GM21737 (cell line): ENCODE data around the gene ANXA1.
"Not testable (repeated sequence)": the region's sequence is repeated elsewhere in the genome, so short reads cannot be mapped to it uniquely, and the experiment has no call there.

Source experiments
- ATAC-seq: cut with Tn5 transposase; IDR thresholded peaks from one replicate; pipeline ENCODE4 v1.9.1; 2021; ENCODE audit warnings: mild to moderate bottlenecking, moderate library complexity; ENCODE audit not compliant: unreplicated experiment

ANXA1 gene

DNA sequence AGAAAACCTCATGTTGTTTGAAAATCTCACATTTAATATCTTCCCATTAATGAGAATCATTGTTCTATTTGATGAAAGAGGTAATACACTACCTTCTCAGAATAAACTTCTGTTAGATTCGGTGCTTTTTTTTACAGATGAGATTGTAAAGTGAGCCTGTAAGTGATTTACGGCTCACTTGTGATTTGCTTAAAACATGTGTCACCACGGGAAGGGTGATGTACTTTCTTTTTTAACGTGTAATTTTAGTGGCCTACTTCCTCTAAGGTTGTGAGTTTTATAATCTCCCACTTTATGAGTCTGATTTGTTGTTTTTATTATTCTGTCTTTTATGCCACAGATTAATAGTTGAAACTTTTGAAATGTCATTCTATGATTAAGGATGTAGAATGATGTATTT, 15.9 kb downstream of the ANXA1 start:
- ATAC-seq: no peak

DNA sequence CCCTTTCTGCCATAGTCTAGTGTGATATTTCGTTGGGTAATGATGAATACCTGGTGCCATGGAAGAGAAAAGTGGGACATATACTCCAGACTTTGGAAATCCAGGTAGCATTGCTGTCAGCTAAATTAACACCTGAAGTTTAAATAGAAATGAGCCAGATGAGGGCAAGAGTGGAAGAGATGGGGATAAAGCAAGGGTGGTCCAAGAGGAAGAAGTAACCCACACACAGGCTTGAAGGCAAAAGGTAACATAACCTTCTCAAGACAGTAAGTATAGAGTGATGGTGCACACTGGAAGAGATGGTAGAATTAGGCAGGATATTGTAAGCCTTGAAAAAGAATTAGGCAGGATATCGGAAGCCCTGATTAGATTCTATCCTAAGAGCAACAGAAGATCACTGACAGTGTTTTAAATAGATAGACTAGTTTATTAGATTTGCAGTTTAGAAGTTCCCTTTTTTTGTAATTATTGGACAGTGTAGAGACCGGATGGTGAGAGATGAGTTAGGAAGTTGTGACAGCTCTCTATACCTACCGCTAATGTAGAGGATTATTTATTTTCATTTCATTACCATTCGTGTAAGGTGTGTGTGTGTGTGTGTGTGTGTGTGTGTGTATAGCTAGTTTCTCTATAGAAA, 16.8 kb downstream of the ANXA1 start:
- ATAC-seq: no peak

DNA sequence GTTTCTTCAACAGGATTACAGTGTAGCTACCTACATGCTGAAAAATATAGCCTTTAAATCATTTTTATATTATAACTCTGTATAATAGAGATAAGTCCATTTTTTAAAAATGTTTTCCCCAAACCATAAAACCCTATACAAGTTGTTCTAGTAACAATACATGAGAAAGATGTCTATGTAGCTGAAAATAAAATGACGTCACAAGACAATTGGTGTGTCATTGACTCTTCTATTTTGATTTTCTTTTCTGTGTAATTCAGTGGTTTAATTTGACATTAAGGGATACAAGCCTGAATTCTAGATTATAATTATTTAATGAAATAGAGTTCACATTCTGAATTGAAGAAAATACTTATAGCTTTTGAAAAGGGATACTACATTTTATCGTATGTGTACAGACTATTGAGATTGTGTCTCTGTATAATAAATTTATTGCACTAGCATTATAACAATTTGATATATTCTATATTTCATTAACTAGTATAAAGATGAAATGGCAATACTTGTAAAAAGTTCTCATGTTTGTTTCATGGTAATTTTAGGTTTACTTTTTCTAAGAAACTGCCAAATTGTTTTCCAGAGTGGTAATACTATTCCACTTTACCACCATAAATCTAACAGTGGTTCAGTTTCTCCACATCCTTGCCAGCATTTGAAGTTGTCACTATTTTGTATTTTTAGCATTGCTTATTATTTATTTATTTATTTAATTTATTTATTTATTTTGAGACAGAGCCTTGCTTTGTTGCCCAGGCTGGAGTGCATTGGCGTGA, 18.7 kb downstream of the ANXA1 start:
- ATAC-seq: no peak

DNA sequence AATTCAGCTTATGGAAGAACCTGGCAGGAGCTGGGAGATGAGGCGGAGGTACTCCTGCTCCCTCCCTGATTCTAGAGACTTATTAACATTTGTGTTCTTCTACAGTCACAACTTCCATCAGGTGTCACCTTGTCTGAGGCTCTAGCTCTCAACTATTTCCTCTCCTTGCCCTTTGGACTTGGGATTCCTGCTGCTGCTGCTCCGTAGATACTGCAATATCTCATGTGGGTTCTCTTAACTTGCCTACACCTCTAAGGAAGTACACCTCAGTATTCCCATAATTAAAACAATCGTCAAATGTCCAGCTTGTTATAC, 21.2 kb downstream of the ANXA1 start:
- no peak for ATAC-seq

DNA sequence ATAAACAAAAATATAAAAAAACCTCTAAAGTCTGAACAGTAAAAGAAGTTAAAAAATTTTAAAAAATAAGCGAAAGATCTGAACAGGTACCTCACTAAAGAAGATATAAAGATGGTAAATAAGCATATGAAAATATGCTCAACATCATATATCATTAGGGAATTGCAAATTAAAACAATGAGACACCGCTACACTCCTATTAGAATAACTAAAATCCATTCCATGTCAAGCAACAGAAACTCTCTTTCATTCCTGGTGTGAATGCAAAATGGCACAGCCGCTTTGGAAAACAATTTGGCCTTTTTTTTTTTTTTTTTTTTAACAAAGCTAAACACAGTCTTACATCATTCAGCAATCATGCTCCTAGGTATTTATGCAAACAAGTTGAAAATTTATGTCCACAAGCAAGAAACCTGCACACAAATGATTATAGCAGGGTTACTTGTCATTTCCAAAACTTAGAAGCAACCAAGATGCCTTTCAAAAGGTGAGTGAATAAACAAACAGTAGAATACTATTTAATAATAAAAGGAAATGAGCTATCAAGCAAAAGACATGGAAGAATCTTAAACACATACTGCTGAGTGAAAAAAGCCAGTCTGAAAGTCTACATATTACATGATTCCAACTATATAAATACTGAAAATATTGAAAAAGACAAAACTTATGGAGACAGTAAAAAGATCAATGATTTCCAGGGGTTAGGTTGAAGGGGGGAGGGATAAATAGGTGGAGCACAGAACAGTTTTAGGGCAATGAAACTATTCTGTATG, 22.1 kb downstream of the ANXA1 start:
- no peak for ATAC-seq

DNA sequence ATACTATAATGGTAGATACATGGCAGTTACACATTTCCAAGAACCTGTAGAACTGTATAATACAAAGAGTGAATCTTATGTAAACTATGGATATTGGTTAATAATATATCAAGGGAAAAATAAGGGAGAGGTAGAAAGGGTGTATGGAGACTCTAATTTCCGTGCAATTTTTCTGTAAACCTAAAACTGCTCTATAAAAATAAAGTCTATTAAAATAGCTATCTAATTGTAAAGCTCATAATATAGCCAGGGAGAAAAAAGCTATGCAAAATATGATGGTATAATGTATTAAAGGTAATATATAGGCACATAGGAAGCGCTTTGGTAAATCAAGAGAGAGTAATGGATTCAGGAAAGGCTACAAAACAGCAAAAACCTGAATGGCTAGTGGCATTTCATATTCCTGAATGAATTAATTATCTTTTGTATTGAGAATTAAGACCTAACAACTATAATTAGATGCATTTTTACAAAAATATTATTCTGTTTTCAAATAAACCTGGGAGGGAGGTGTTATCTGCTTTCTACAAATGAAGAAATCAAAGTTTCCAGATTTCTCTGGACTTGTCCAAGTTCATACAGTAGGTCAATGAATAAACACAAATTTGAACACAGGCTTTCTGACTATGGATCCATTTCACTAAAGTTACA, 22.8 kb downstream of the ANXA1 start:
- no peak for ATAC-seq

DNA sequence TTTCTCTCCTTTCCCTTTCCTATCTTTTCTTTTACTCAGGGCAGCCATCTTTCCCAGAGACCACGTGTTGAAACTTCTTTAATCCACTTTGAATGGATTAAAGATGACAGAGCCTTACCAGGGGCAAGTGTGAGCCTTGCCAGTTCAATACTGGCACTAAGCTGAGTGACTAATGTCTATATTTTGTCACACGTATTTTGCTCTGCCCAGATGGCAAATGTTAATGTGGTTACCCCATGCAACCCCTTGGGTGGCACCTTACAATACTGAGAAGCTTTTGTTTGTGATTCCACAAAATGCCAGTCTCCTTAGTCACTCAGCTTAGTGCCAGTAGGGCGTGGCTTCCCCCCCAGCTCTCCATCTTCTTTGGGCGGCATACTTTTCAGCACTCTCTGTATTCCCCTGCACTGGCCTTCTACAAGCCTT, 24.8 kb downstream of the ANXA1 start:
- ATAC-seq: no peak

DNA sequence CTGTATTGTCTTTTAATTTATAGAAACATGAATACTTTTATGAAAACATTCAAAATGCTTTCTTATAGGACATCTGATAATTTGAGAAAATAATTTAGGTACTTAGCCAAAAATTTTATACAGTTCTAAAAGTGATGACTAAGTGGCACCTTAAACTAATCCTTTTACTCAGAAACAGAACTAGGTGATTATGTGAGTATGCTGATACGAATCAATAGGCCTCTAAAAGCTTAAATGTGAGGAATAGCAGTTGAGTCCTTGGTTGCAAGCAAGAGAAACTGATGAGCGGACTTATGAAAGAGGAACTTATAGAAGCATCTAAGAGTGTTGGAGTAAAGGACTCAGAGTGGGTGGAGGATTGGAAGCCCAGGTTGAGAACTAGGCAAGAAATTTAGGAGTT, 26.4 kb downstream of the ANXA1 start:
- no peak for ATAC-seq

DNA sequence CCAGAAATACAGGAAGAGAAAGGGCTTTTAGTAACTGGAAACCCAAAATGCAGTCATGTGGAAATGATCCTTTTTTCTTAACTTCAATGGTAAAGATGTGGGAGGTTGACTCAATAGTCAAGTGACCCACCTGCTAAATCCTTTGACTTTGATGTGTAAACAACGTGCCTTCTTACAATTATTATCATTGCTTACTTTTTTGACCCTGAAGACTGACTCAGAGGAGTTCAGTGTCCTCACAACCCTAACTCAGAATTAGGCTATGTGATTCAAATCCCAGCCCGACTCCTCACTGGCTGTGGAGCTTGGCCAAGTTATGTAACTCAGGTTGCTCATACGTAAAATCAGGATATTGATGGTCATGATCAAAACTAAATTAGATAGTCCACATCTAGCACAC, 27.9 kb downstream of the ANXA1 start:
- no peak for ATAC-seq

DNA sequence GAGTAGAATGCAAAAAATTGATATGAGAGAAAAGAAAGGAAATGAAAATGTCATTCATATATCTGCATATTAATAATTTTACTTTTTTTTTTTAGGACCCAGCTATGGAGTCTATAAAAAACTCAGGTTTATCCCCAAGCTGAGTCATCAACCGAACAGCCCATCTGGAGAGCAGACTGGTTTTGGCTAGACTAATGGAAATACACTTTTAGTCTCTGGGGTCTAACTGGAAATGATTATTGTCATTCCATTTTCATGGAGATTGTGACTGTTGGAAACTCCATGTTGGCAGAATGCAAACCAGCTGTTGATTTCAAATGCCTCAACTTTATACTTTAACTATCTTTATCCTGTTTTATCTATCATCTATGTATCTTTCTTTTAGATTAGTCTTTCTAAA, 28.7 kb downstream of the ANXA1 start:
- no peak for ATAC-seq

DNA sequence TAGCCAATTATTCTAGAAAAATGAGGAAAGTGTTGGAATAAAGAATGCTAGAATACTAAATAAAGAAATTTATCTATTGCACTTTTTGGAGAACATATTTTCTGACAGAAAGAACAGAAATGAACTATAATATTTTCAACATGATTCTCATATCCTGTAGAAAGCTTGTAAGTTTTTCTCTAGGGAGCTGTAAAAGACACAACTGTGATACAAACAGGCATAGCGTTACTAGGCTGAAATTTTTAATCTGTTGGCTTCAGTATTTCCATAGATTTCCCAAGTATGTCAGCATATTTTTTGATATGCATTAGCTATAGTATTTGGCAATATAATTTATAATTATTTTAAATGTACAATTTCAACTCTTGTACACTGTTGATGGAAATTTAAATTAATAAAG, 31.3 kb downstream of the ANXA1 start:
- ATAC-seq: no peak

DNA sequence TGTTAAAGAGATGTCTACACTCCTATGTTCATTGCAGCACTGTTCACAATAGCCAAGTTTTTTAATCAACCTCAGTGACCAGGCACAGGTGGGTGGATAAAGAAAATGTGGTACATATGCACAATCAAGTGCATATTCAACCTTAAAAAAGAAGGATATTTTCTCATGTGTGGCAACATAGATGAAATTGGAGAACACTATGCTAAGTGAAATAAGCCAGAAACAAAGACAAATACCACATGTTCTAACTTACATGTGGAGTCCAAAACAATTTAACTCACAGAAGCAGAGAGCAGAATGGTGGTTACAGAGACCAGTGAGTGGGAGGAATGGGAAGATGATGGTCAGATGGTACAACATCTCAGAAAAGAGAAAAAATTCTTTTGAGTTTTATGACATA, 31.8 kb downstream of the ANXA1 start:
- ATAC-seq: no peak

DNA sequence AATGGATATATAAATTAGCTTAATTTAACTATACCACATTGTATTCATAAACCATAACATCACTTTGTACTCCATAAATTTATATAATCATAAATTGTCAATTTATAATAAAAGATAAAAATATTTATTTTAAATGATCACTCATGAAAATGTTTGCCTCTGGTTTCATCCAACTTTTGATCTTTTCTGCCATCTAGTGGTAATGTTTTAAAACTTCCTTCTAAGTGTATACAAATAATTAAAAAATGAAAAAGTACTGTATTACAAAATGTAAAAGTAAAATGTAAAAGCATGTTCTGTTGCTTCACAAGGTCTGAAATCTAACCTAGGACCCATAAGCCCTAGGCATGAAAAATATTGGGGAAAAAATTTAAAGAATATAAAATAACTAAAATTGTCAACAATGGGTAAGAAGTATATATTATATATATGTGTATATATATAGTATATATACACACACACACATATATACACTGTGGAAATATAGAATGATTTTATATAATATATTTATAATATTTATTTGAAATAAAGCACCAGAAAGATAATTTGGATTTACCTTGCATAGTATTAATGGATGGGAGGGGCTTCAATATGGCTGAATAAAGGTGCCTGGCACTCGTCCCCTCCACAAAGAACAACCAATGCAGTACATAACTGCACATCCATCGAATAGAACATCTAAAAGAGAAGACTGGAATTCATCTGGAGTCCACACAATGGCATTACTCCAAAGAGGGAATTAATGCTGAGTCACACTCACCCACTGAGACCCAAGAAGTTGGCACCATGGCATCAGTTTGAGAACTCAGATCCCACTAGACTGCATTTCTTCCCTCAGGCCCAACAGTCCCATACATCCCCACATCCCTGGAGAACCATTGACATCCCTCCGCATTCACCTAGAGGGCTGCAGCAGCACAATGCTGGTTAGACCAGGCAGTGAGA, 32.5 kb downstream of the ANXA1 start:
- ATAC-seq: no peak

DNA sequence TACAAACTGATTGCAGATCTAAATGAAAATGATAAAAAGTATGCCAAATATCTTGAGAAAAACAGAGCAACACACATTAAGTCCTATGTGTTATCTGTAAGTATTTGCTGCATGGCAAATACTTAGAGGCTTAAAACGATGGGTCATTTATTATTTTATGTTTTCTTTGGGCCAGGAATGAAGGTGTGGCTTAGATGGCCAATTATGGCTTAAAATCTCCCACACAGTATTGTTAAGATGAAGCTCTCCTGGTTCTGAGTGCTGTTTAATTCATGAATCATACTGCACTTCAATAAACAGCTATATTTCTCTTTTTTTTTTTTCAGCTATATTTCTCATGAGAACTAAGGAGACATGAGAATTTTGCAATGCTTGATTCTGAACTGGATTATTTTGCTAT, 39.4 kb downstream of the ANXA1 start:
- not testable (repeated sequence) for ATAC-seq

DNA sequence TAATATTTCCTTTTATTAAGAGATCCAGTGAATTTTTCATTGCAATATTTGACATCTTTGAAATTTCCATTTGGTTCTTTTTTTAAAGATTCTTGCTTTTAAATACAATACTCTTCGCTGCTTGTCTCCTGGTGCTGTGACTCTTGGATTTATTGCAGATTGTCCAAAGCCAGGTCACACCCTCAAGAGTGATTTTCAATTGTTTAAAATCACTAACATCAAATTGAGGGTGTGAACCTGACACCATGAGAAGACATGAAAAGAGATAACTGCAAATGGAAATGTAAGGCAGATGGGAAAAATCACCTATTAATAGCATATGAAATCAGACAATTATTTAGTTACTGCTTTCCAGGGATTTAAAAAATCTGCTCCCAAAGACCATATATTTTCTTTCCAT, 42.6 kb downstream of the ANXA1 start:
- no peak for ATAC-seq

DNA sequence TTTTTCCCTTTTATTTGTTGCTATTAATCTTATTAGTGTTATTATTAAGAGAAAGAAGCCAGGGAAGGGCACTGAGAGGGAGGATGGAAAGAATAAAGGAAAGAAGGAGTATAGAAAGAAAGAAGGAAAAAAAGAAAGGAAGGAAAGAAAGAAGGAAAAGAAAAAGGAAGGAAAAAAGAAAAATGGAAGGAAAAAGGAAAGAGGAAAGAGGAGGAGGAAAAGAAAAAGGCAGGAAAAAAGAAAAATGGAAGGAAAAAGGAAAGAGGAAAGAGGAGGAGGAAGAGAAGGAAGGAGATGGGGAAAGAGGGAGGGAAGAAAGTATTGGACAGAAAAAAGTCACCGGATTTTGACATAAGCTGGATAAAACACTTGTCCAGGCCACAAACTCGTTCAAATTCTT, 47.8 kb downstream of the ANXA1 start:
- no peak for ATAC-seq

DNA sequence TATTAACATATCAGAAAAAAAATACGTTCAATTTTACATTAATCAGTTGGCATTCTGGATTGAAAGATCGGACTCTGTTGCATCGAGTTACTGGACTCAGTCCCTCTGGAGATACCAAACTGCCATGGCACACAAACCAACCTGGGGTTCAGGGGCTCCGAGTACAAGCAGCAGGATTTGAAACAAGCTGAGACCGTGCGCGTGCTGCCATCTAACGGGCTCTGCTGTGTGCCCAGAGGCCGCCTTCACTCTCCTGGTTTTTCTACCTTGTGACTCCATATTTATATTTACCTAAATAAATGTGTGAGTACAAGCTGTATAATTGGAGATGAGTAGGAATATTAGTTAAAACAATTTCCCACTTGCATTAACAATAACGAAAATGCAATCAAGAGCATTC, 48.2 kb downstream of the ANXA1 start:
- no peak for ATAC-seq

DNA sequence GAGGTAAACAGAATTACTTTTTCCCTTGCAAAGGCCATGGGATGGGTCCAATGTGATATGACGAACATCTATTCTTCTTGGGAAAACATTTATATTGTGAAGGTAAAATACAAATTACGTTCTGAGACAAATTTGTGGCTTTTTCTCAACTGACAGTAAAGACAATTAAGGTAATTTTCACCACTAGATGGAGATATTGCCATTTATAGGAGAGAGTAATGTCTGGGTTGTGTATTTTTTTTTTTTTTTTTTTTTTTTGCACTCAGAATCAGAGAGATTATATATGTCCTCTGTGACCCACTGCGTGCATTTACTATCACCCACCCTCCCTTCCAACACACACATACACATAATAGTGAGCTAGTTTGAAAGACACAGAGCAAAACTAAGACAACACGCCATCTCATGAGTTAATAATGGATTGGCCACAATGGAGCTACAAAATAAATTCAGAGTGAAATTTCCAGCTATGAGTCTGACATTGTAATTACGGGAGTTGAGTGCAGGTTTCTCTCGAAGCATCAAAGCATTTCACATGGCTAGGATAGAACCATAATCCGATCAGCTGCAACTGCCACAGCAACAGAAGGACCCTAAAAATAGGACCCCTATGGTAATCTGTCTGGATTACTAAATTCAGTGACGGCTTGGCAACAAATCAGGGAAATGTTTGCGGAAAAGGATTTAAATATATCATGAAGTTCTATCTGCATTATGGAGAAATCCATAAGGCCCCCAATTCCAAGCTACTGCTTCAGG, 49.2 kb downstream of the ANXA1 start:
- no peak for ATAC-seq

DNA sequence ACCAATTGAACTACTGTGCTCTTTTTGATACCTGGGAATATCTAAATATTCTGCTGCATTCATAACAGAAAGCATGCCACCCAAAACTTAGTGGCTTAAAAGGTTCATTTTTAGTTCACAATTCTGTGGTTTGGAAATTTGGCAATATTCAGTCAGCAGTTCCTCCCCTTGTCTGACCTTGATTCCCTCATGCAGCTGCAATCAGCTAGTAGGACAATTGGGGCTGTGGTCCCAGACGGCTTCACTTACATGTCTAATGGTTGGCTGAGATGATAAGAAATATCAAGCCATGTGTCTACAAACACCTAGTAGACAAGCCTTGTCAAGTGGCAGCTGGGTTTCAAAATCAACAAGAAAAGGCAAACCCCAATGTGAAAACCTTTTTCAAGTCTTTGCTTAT, 51.3 kb downstream of the ANXA1 start:
- ATAC-seq: no peak

DNA sequence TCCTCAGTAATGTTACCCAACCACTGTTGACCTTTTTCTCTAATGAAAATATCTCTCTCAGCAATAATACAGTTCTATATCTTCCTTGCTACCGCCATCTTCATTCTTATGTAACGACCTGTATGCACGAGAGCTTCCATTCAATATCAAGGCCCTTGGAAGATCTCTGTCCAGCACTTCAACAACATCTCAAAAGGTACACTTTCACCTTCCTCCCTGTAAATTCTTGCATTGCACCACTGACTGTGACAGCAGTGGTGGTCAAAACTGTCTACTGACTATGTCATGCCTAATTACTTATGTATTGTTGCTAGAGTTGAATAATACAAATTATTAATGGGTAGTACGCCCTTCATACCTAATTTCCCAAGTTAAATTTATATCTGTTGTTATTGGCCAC, 53.3 kb downstream of the ANXA1 start:
- no peak for ATAC-seq
